Measurements from ENCODE around the gene INPP5D. TPM values are rescaled to one million over a fixed set of nuclear protein-coding genes. Genes with fewer than 3 reads are reported as not detected.
"Not testable (repeated sequence)": the region's sequence is repeated elsewhere in the genome, so short reads cannot be mapped to it uniquely, and the experiment has no call there.

The INPP5D gene
- polyA plus RNA-seq, 3 donors = 30.6 to 90.2 (median 54.8) TPM

DNA sequence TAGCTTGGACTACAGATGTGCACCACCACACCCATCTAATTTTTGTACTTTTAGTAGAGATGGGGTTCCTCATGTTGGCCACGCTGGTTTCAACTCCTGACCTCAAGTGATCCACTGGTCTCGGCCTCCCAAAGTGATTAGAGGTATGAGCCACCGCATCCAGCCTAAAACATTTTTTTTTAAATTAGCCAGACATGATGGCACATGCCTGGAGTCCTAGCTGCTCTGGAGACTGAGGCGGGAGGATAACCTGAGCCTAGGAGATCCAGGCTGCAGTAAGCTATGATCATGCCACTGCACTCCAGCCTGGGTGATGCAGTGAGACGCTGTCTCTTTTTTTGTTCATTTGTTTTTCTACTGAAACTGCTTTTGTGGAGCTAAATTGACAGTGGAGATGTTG, 126.7 kb downstream of the INPP5D start:
- H3K27ac Mint-ChIP-seq = peak overlapping the region in 2 of 7 donors; percentile 46 to 54
- WGBS (ENCODE audit: insufficient coverage) = 94% methylated on average over 3 of the region's 5 CpGs
- peaks cover 69% of the 10 kb centered on the region for H3K4me1 Mint-ChIP-seq
- H3K9me3 ChIP-seq (replicated peaks in 1 of 2; ENCODE audit: control insufficient read depth in 1 of 2, insufficient read depth in 1 of 2, low read length in 2 of 2) = peaks cover 0 to 8% of the 10 kb centered on the region in 2 donors
- no peak for TF ChIP-seq CTCF (IDR thresholded peaks at IDR 0.05)
- H3K4me2 ChIP-seq (replicated peaks; ENCODE audit: extremely low read depth, low read length, poor library complexity, severe bottlenecking) = no peak overlapping the region
- no peak for DNase-seq
- no peak overlapping the region for H3K9ac ChIP-seq (ENCODE audit: insufficient read depth, low read length, poor library complexity, severe bottlenecking)
- H3K36me3 ChIP-seq (replicated peaks in 1 of 2; ENCODE audit: control insufficient read depth in 1 of 2, insufficient read depth in 2 of 2, low read length in 2 of 2) = peaks cover 87 to 92% of the 10 kb centered on the region in 2 donors
- peaks cover 0 to 13% (median 8%) of the 10 kb centered on the region in 7 donors for H3K9me3 Mint-ChIP-seq
- peaks cover 96 to 98% of the 10 kb centered on the region in 2 donors for H3K36me3 Mint-ChIP-seq
- no peak overlapping the region for H3K4me3 ChIP-seq (replicated peaks in 1 of 3; ENCODE audit: low read depth in 2 of 3, low read length in 3 of 3)
- H3K27me3 Mint-ChIP-seq (ENCODE audit: low read depth in 3 of 3) = peaks cover 0 to 7% (median 1%) of the 10 kb centered on the region in 3 donors
- no peak overlapping the region for H2AFZ ChIP-seq (ENCODE audit: insufficient read depth, low read depth, low read length, poor library complexity, severe bottlenecking)
- intact Hi-C loops (cut with micrococcal nuclease) = loop anchor here (5.0 kb wide), 2 partner anchors 45 to 65 kb away; partner anchors contain the start of gene ATG16L1 (in 1 of the 2)
- no peak overlapping the region for H3K4me3 Mint-ChIP-seq
- H3K27ac ChIP-seq (ENCODE audit: low read depth in 1 of 2, low read length in 2 of 2) = no peak overlapping the region
- H3K79me2 ChIP-seq (ENCODE audit: insufficient read depth, low read length) = peaks cover 15% of the 10 kb centered on the region
- no peaks in the 10 kb centered on the region for H3K27me3 ChIP-seq (ENCODE audit: control insufficient read depth in 2 of 2, insufficient read depth in 2 of 2, low read length in 2 of 2)
- H4K20me1 ChIP-seq (ENCODE audit: insufficient read depth, low read length) = peaks cover 55% of the 10 kb centered on the region
- H3K4me1 ChIP-seq (ENCODE audit: control insufficient read depth in 1 of 2, insufficient read depth in 2 of 2, low read length in 2 of 2) = peaks cover 57 to 70% of the 10 kb centered on the region in 2 donors

- no peak for TF ChIP-seq CTCF (IDR thresholded peaks at IDR 0.05)
- Histone ChIP-seq H3K4me2 (replicated peaks; ENCODE audit: extremely low read depth, low read length, poor library complexity, severe bottlenecking) (no peak overlapping the region), H4K20me1 (ENCODE audit: insufficient read depth, low read length) (peaks cover 49% of the 10 kb centered on the region), H3K79me2 (ENCODE audit: insufficient read depth, low read length) (peaks cover 19% of the 10 kb centered on the region), H3K4me1 (ENCODE audit: control insufficient read depth in 1 of 2, insufficient read depth in 2 of 2, low read length in 2 of 2) (peaks cover 48 to 63% of the 10 kb centered on the region in 2 donors), H3K27ac (ENCODE audit: low read depth in 1 of 2, low read length in 2 of 2) (peak overlapping the region in 1 of 2 donors; percentile 80), H3K36me3 (replicated peaks in 1 of 2; ENCODE audit: control insufficient read depth in 1 of 2, insufficient read depth in 2 of 2, low read length in 2 of 2) (peaks cover 87 to 92% of the 10 kb centered on the region in 2 donors), H3K9ac (ENCODE audit: insufficient read depth, low read length, poor library complexity, severe bottlenecking) (no peak overlapping the region), H2AFZ (ENCODE audit: insufficient read depth, low read depth, low read length, poor library complexity, severe bottlenecking) (no peak overlapping the region), H3K9me3 (replicated peaks in 1 of 2; ENCODE audit: control insufficient read depth in 1 of 2, insufficient read depth in 1 of 2, low read length in 2 of 2) (peaks cover 0 to 8% of the 10 kb centered on the region in 2 donors), H3K4me3 (replicated peaks in 1 of 3; ENCODE audit: low read depth in 2 of 3, low read length in 3 of 3) (no peak overlapping the region), H3K27me3 (ENCODE audit: control insufficient read depth in 2 of 2, insufficient read depth in 2 of 2, low read length in 2 of 2) (no peaks in the 10 kb centered on the region)
- peaks cover 0 to 8% (median 1%) of the 10 kb centered on the region in 3 donors for H3K27me3 Mint-ChIP-seq (ENCODE audit: low read depth in 3 of 3)
- peaks cover 55% of the 10 kb centered on the region for H3K4me1 Mint-ChIP-seq
- H3K4me3 Mint-ChIP-seq = no peak overlapping the region
- H3K27ac Mint-ChIP-seq = peak overlapping the region in 2 of 7 donors; percentile 2 to 42
- H3K36me3 Mint-ChIP-seq = peaks cover 95 to 98% of the 10 kb centered on the region in 2 donors
- intact Hi-C loops (cut with micrococcal nuclease) = loop anchor here (5.0 kb wide), 2 partner anchors 43 to 63 kb away; partner anchors contain the start of gene ATG16L1 (in 1 of the 2)
- peaks cover 0 to 13% (median 8%) of the 10 kb centered on the region in 7 donors for H3K9me3 Mint-ChIP-seq
- no peak for DNase-seq
- WGBS (ENCODE audit: insufficient coverage) = 97% methylated on average over 8 of the region's 8 CpGs
Measured at GRCh38 chr2:233189025-233189424, 128.9 kb downstream of the INPP5D start.

DNA sequence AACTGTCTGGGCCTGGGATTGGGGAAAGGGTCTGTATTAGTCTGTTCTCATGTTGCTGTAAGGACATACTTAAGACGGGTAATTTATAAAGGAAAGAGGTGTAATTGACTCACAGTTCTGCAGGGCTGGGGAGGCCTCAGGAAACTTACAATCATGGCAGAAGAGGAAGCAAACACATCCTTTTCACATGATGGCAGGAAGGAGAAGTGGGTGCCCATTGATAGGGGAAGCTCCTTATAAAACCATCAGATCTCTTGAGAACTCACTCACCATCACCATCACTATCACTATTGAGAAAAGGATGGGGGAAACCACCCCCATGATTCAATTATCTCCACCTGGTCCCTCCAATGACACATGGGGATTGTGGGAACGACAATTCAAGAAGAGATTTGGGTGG, 130.9 kb downstream of the INPP5D start:
- H3K27me3 ChIP-seq (ENCODE audit: control insufficient read depth in 2 of 2, insufficient read depth in 2 of 2, low read length in 2 of 2); H3K4me3 ChIP-seq (replicated peaks in 1 of 3; ENCODE audit: low read depth in 2 of 3, low read length in 3 of 3); H2AFZ ChIP-seq (ENCODE audit: insufficient read depth, low read depth, low read length, poor library complexity, severe bottlenecking); H3K9ac ChIP-seq (ENCODE audit: insufficient read depth, low read length, poor library complexity, severe bottlenecking); H3K9me3 ChIP-seq (replicated peaks in 1 of 2; ENCODE audit: control insufficient read depth in 1 of 2, insufficient read depth in 1 of 2, low read length in 2 of 2); H3K4me2 ChIP-seq (replicated peaks; ENCODE audit: extremely low read depth, low read length, poor library complexity, severe bottlenecking); H3K27me3 Mint-ChIP-seq (ENCODE audit: low read depth in 3 of 3): not testable (repeated sequence)
- H3K27ac ChIP-seq (ENCODE audit: low read depth in 1 of 2, low read length in 2 of 2) = peak overlapping the region; percentile 72 to 80
- intact Hi-C loops (cut with micrococcal nuclease) = loop anchor here in 1 of 2 donors (5.0 kb wide), 1 partner anchor 61 kb away; the partner anchor contains the start of gene ATG16L1
- peaks cover 29 to 43% of the 10 kb centered on the region in 2 donors for H3K4me1 ChIP-seq (ENCODE audit: control insufficient read depth in 1 of 2, insufficient read depth in 2 of 2, low read length in 2 of 2)
- peaks cover 35% of the 10 kb centered on the region for H4K20me1 ChIP-seq (ENCODE audit: insufficient read depth, low read length)
- peak overlapping the region in 1 of 2 donors; percentile 31 for H3K4me3 Mint-ChIP-seq
- H3K27ac Mint-ChIP-seq = peak overlapping the region; percentile 75 to 94 (median 82)
- H3K36me3 Mint-ChIP-seq = peaks cover 95 to 98% of the 10 kb centered on the region in 2 donors
- H3K79me2 ChIP-seq (ENCODE audit: insufficient read depth, low read length) = peaks cover 19% of the 10 kb centered on the region
- H3K9me3 Mint-ChIP-seq = peaks cover 0 to 13% (median 5%) of the 10 kb centered on the region in 7 donors
- DNase-seq = peak; percentile 62 to 75 (median 65)
- peaks cover 92 to 96% of the 10 kb centered on the region in 2 donors for H3K36me3 ChIP-seq (replicated peaks in 1 of 2; ENCODE audit: control insufficient read depth in 1 of 2, insufficient read depth in 2 of 2, low read length in 2 of 2)
- peaks cover 35% of the 10 kb centered on the region for H3K4me1 Mint-ChIP-seq
- 80% methylated on average over 1 of the region's 2 CpGs for WGBS (ENCODE audit: insufficient coverage)

Data from CD14-positive monocyte (primary cell).